Osteocyte (in vitro differentiated cells): ENCODE data around the gene STOX1. TPM values are rescaled to one million over a fixed set of nuclear protein-coding genes. Genes with fewer than 3 reads are reported as not detected.
"Not testable (repeated sequence)": the region's sequence is repeated elsewhere in the genome, so short reads cannot be mapped to it uniquely, and the experiment has no call there.

Source experiments
- DNase-seq: peaks from one replicate; pipeline ENCODE4 v3.0.0; 2021; ENCODE audit warnings: mixed read lengths; ENCODE audit not compliant: unreplicated experiment; ENCODE audit errors: extremely low spot score
- H3K27ac Mint-ChIP-seq: one replicate; pipeline ENCODE4 v1.8.0; 2021; ENCODE audit warnings: mild to moderate bottlenecking, mixed read lengths; ENCODE audit not compliant: unreplicated experiment
- H3K27me3 Mint-ChIP-seq: one replicate; pipeline ENCODE4 v1.8.0; 2021; ENCODE audit warnings: mixed read lengths; ENCODE audit not compliant: unreplicated experiment
- H3K36me3 Mint-ChIP-seq: one replicate; pipeline ENCODE4 v1.8.0; 2021; ENCODE audit warnings: mixed read lengths; ENCODE audit not compliant: unreplicated experiment
- H3K4me1 Mint-ChIP-seq: one replicate; pipeline ENCODE4 v1.8.0; 2021; ENCODE audit warnings: mixed read lengths; ENCODE audit not compliant: unreplicated experiment
- H3K4me3 Mint-ChIP-seq: one replicate; pipeline ENCODE4 v1.8.0; 2021; ENCODE audit warnings: mild to moderate bottlenecking, moderate library complexity, mixed read lengths; ENCODE audit not compliant: unreplicated experiment
- H3K9me3 Mint-ChIP-seq: one replicate; pipeline ENCODE4 v1.8.0; 2021; ENCODE audit warnings: mixed read lengths; ENCODE audit not compliant: unreplicated experiment
- CTCF ChIP-seq: fragments of 200-600 bp; sonication (generic); IDR thresholded peaks from 2 replicates; pipeline ENCODE4 v1.5.0; 2021; ENCODE audit warnings: antibody characterized with exemption, mild to moderate bottlenecking, moderate library complexity
- total RNA-seq: library from RNA; stranded (reverse); gene quantifications from 2 replicates; pipeline ENCODE4 v1.2.1, GENCODE V29; 2021

Gene STOX1
- total RNA-seq, 1 donor from 2014 or later, result 1.3 TPM

DNA sequence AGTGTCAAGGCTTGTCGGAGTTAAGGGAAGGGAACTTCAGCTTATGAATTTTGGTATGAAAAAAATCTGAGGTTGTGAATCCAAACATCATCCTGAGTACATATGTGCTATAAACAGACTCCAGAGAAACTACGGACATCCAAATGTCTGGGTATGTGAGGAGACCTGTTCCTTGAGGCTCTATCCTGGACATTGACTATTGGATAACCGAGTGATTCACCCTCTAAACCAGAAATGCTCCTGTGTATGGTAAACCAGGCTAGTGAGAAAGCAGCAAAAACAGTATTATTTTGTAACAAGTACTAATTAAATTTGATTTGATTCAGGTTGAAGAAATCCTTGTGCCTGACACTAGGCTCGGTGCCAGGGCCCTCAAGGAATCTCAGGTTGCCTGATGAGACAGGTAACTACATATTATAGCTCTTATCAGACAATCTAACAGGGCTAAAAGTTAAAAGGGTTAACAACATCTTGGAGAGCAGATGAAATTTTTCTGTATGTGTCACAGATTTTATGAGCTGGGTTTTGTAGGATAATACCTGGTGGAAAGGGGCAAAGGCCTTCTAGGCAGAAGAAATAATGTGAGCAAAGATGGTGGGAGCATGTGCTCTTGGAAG lies 10.4 kb upstream of the STOX1 start:
- no peak for TF ChIP-seq CTCF
- H3K9me3 Mint-ChIP-seq, result no peaks in the 10 kb centered on the region
- H3K4me3 Mint-ChIP-seq, result no peak overlapping the region
- DNase-seq, result no peak
- H3K27ac Mint-ChIP-seq, result no peak overlapping the region
- H3K36me3 Mint-ChIP-seq, result no peaks in the 10 kb centered on the region
- no peaks in the 10 kb centered on the region for H3K4me1 Mint-ChIP-seq
- H3K27me3 Mint-ChIP-seq, result no peaks in the 10 kb centered on the region

- H3K27me3 Mint-ChIP-seq, H3K27ac Mint-ChIP-seq, H3K4me1 Mint-ChIP-seq, H3K4me3 Mint-ChIP-seq, H3K36me3 Mint-ChIP-seq, H3K9me3 Mint-ChIP-seq, DNase-seq: not testable (repeated sequence)
Observed at GRCh38 chr10:68820359-68820758, 7.0 kb upstream of the STOX1 start.

GRCh38 chr10:68822626-68823025 lies 4.7 kb upstream of the STOX1 start:
- H3K9me3 Mint-ChIP-seq, DNase-seq, H3K4me3 Mint-ChIP-seq, H3K27me3 Mint-ChIP-seq, H3K4me1 Mint-ChIP-seq, H3K36me3 Mint-ChIP-seq, H3K27ac Mint-ChIP-seq: not testable (repeated sequence)

DNA sequence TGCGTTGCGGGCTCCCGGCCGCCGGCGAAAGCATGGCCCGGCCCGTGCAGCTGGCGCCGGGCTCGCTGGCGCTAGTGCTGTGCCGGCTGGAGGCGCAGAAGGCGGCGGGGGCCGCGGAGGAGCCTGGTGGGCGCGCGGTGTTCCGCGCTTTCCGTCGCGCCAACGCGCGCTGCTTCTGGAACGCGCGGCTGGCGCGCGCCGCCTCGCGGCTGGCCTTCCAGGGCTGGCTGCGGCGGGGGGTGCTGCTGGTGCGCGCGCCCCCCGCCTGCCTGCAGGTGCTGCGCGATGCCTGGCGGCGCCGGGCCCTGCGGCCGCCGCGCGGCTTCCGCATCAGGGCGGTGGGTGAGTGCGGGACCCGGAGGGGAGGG lies 245 bp downstream of the STOX1 start:
- H3K9me3 Mint-ChIP-seq, H3K4me1 Mint-ChIP-seq, H3K36me3 Mint-ChIP-seq, H3K27ac Mint-ChIP-seq, H3K4me3 Mint-ChIP-seq, DNase-seq, H3K27me3 Mint-ChIP-seq: not testable (repeated sequence)

DNA sequence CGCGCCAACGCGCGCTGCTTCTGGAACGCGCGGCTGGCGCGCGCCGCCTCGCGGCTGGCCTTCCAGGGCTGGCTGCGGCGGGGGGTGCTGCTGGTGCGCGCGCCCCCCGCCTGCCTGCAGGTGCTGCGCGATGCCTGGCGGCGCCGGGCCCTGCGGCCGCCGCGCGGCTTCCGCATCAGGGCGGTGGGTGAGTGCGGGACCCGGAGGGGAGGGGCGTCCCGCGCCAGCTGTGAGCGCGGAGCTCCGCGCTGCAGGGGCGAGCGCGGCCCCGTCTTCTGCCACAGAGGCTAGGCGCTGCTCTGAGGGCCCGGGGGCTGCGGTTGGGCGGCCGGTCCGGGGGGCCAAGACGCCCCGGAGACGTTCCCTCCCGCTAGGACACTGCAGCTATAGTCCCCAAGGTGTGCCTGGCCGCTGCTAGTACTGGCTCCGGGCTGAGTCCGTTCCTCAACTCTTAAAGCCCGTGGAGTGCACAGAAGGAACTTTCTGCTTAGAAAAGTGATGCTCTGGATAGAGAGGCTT lies 811 bp downstream of the STOX1 start:
- H3K9me3 Mint-ChIP-seq, H3K27me3 Mint-ChIP-seq, H3K4me1 Mint-ChIP-seq, DNase-seq, H3K27ac Mint-ChIP-seq, H3K36me3 Mint-ChIP-seq: not testable (repeated sequence)
- peak overlapping the region; percentile 60 for H3K4me3 Mint-ChIP-seq

DNA sequence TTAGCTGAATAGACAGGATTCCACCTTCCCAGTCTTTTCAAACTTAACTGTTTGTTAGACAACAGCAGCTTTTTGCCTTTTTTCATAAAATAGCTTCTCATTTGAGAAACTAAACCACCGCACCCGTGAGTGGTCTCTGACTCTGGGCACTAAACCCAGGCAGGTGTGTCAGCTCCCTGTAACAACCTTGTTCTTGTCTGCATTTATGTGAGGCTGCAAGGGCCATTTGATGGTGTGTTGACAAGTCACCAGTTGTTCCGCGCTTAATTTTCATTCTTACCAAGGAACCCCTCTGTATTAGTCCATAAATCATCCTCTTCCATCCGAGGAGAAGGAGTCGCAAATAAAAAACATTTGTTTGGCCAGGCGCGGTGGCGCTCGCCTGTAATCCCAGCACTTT lies 1.5 kb downstream of the STOX1 start:
- no peak for TF ChIP-seq CTCF
- no peak overlapping the region for H3K27ac Mint-ChIP-seq
- no peak for DNase-seq
- H3K4me3 Mint-ChIP-seq, result peak overlapping the region; percentile 60
- H3K27me3 Mint-ChIP-seq, result peaks cover 9% of the 10 kb centered on the region
- H3K4me1 Mint-ChIP-seq, result peaks cover 4% of the 10 kb centered on the region
- H3K36me3 Mint-ChIP-seq, result no peaks in the 10 kb centered on the region
- H3K9me3 Mint-ChIP-seq, result no peaks in the 10 kb centered on the region

- Mint-ChIP-seq H3K9me3 (no peaks in the 10 kb centered on the region), H3K4me3 (no peak overlapping the region), H3K36me3 (no peaks in the 10 kb centered on the region), H3K27ac (no peak overlapping the region), H3K27me3 (peaks cover 12% of the 10 kb centered on the region), H3K4me1 (peaks cover 4% of the 10 kb centered on the region)
- no peak for DNase-seq
- no peak for TF ChIP-seq CTCF
Observed at GRCh38 chr10:68829521-68829920, 2.2 kb downstream of the STOX1 start.
